Panc1 (cell line): ENCODE measurements around the gene PTPN2.

Experiments
- SIN3A ChIP-seq: IDR thresholded peaks from 2 replicates; pipeline ENCODE4 v1.6.1; 2012; ENCODE audit warnings: low read depth, mild to moderate bottlenecking, low read length, moderate library complexity, borderline replicate concordance; ENCODE audit not compliant: insufficient read depth
- TCF7L2 ChIP-seq: IDR thresholded peaks from 2 replicates; pipeline ENCODE4 v1.6.1; 2011; ENCODE audit warnings: mild to moderate bottlenecking, low read depth, low read length, inconsistent platforms
- TF ChIP-seq, protein P1 (sequence below): fragments of 450-650 bp; IDR thresholded peaks from 2 replicates; pipeline ENCODE4 v1.5.1; 2017; ENCODE audit warnings: mild to moderate bottlenecking

- TF ChIP-seq, protein P1, sequence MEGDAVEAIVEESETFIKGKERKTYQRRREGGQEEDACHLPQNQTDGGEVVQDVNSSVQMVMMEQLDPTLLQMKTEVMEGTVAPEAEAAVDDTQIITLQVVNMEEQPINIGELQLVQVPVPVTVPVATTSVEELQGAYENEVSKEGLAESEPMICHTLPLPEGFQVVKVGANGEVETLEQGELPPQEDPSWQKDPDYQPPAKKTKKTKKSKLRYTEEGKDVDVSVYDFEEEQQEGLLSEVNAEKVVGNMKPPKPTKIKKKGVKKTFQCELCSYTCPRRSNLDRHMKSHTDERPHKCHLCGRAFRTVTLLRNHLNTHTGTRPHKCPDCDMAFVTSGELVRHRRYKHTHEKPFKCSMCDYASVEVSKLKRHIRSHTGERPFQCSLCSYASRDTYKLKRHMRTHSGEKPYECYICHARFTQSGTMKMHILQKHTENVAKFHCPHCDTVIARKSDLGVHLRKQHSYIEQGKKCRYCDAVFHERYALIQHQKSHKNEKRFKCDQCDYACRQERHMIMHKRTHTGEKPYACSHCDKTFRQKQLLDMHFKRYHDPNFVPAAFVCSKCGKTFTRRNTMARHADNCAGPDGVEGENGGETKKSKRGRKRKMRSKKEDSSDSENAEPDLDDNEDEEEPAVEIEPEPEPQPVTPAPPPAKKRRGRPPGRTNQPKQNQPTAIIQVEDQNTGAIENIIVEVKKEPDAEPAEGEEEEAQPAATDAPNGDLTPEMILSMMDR = no peak
- TF ChIP-seq TCF7L2 (no peak), SIN3A (no peak)
These were observed 43.7 kb downstream of the PTPN2 start for GRCh38 chr18:12840382-12840781.
